ENCODE results near the gene GRIA4. TPM values are rescaled to one million over a fixed set of nuclear protein-coding genes. Genes with fewer than 3 reads are reported as not detected.

The GRIA4 gene
- total and polyA plus RNA-seq, 4 donors = not detected

DNA sequence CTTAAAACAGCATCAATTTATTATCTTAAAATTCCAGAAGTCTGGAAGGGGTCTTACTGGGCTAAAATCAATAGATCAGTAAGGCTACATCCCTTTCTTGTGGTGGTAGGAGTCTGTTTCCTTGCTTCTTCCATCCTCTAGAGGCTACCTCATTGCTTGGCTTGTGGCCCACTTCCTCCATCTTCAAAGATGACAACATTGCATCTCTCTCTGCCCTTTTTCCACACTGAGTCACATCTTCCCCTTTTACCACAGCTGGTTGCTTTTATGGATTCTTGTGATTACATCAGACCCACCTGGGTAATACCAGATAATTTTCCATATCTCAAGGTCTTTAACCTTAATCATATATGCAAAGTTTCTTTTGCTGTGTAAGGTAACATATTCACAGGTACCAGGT is 60.9 kb downstream of the GRIA4 start:
- Histone ChIP-seq H3K36me3 (ENCODE audit: control insufficient read depth in 4 of 4, insufficient read depth in 3 of 4, low read depth in 1 of 4, low read length in 3 of 4) (no peaks in the 10 kb centered on the region), H3K4me1 (ENCODE audit: control insufficient read depth in 4 of 4, insufficient read depth in 4 of 4, low read length in 3 of 4) (no peaks in the 10 kb centered on the region), H3K9ac (ENCODE audit: low read depth in 1 of 2, low read length in 2 of 2) (no peak overlapping the region), H3K4me3 (ENCODE audit: low read depth in 1 of 3, low read length in 3 of 3) (no peak overlapping the region), H3K27ac (ENCODE audit: low read depth in 1 of 2, low read length in 2 of 2) (no peak overlapping the region), H3K27me3 (ENCODE audit: control insufficient read depth in 4 of 4, insufficient read depth in 4 of 4, low read length in 3 of 4) (no peaks in the 10 kb centered on the region), H3K9me3 (ENCODE audit: control insufficient read depth in 4 of 4, low read length in 3 of 4) (no peaks in the 10 kb centered on the region)
- TF ChIP-seq JUND (IDR thresholded peaks at IDR 0.05) = no peak
- TF ChIP-seq, protein P1, sequence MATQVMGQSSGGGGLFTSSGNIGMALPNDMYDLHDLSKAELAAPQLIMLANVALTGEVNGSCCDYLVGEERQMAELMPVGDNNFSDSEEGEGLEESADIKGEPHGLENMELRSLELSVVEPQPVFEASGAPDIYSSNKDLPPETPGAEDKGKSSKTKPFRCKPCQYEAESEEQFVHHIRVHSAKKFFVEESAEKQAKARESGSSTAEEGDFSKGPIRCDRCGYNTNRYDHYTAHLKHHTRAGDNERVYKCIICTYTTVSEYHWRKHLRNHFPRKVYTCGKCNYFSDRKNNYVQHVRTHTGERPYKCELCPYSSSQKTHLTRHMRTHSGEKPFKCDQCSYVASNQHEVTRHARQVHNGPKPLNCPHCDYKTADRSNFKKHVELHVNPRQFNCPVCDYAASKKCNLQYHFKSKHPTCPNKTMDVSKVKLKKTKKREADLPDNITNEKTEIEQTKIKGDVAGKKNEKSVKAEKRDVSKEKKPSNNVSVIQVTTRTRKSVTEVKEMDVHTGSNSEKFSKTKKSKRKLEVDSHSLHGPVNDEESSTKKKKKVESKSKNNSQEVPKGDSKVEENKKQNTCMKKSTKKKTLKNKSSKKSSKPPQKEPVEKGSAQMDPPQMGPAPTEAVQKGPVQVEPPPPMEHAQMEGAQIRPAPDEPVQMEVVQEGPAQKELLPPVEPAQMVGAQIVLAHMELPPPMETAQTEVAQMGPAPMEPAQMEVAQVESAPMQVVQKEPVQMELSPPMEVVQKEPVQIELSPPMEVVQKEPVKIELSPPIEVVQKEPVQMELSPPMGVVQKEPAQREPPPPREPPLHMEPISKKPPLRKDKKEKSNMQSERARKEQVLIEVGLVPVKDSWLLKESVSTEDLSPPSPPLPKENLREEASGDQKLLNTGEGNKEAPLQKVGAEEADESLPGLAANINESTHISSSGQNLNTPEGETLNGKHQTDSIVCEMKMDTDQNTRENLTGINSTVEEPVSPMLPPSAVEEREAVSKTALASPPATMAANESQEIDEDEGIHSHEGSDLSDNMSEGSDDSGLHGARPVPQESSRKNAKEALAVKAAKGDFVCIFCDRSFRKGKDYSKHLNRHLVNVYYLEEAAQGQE (IDR thresholded peaks at IDR 0.05) = no peak
- no peak for DNase-seq (ENCODE audit: low spot score)

DNA sequence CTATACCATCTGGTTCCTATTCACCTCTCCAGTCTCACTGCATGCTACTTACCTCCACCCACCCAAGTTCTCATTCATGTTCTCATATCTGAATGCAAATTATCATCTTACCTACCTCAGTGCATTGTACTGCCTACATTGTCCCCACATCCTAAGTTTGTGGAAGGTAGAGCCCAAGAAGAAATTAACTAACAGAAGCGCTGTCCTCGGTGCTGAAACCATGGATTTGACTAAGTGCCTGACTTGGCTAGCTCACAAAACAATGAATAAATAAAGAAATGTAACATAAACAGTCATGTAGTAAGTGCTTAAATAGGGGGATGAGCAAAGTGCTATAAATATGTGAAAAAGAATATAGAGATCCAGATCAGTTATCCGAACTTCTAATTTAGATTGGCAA is 63.2 kb downstream of the GRIA4 start:
- no peak for TF ChIP-seq HNF4A (conservative IDR thresholded peaks at IDR 0.05)
- TF ChIP-seq, protein P1 (IDR thresholded peaks at IDR 0.05) = peak; percentile 98
- no peaks in the 10 kb centered on the region for H3K9me3 ChIP-seq (ENCODE audit: control insufficient read depth in 4 of 4, low read length in 3 of 4)
- no peak overlapping the region for H3K27ac ChIP-seq (ENCODE audit: low read depth in 1 of 2, low read length in 2 of 2)
- DNase-seq (ENCODE audit: low spot score) = peak; percentile 35
- no peaks in the 10 kb centered on the region for H3K4me1 ChIP-seq (ENCODE audit: control insufficient read depth in 4 of 4, insufficient read depth in 4 of 4, low read length in 3 of 4)
- no peak overlapping the region for H3K4me3 ChIP-seq (ENCODE audit: low read depth in 1 of 3, low read length in 3 of 3)
- no peaks in the 10 kb centered on the region for H3K27me3 ChIP-seq (ENCODE audit: control insufficient read depth in 4 of 4, insufficient read depth in 4 of 4, low read length in 3 of 4)
- H3K36me3 ChIP-seq (ENCODE audit: control insufficient read depth in 4 of 4, insufficient read depth in 3 of 4, low read depth in 1 of 4, low read length in 3 of 4) = no peaks in the 10 kb centered on the region
- 18% methylated on average over 3 of the region's 3 CpGs for WGBS
- H3K9ac ChIP-seq (ENCODE audit: low read depth in 1 of 2, low read length in 2 of 2) = no peak overlapping the region

DNA sequence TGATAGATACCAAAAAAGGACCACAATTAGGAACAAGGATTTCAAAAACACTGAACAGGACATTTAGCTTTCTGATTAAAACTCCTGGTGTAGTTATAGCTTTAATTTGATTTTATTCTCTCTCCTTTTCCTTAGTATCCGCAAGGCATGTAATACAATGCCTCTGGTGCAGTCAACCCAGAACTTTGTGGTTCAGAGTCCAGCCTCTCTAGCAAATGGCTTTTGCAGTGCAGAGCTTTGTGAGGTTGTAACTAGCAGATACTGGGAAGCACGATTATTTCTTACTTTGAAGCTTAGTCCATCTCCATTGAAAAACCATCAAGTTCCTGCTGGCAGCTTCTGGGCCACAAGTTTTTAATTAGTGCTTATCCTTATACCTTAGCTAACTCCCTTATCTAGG is 79.8 kb downstream of the GRIA4 start:
- Histone ChIP-seq H3K9me3 (ENCODE audit: control insufficient read depth in 4 of 4, low read length in 3 of 4) (no peaks in the 10 kb centered on the region), H3K9ac (ENCODE audit: low read depth in 1 of 2, low read length in 2 of 2) (no peak overlapping the region), H3K27me3 (ENCODE audit: control insufficient read depth in 4 of 4, insufficient read depth in 4 of 4, low read length in 3 of 4) (no peaks in the 10 kb centered on the region), H3K4me3 (ENCODE audit: low read depth in 1 of 3, low read length in 3 of 3) (no peak overlapping the region), H3K36me3 (ENCODE audit: control insufficient read depth in 4 of 4, insufficient read depth in 3 of 4, low read depth in 1 of 4, low read length in 3 of 4) (no peaks in the 10 kb centered on the region), H3K4me1 (ENCODE audit: control insufficient read depth in 4 of 4, insufficient read depth in 4 of 4, low read length in 3 of 4) (no peaks in the 10 kb centered on the region), H3K27ac (ENCODE audit: low read depth in 1 of 2, low read length in 2 of 2) (no peak overlapping the region)
- DNase-seq (ENCODE audit: low spot score) = no peak
- WGBS = 71% methylated on average over 2 of the region's 2 CpGs
- no peak for TF ChIP-seq TAF1 (conservative IDR thresholded peaks at IDR 0.05)
- no peak for TF ChIP-seq CTCF (IDR thresholded peaks at IDR 0.05; ENCODE audit: low read depth, low read length, missing input control)
- TF ChIP-seq, protein P2, sequence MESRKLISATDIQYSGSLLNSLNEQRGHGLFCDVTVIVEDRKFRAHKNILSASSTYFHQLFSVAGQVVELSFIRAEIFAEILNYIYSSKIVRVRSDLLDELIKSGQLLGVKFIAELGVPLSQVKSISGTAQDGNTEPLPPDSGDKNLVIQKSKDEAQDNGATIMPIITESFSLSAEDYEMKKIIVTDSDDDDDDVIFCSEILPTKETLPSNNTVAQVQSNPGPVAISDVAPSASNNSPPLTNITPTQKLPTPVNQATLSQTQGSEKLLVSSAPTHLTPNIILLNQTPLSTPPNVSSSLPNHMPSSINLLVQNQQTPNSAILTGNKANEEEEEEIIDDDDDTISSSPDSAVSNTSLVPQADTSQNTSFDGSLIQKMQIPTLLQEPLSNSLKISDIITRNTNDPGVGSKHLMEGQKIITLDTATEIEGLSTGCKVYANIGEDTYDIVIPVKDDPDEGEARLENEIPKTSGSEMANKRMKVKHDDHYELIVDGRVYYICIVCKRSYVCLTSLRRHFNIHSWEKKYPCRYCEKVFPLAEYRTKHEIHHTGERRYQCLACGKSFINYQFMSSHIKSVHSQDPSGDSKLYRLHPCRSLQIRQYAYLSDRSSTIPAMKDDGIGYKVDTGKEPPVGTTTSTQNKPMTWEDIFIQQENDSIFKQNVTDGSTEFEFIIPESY (IDR thresholded peaks at IDR 0.05) = no peak
- no peak for TF ChIP-seq FOXA2 (IDR thresholded peaks at IDR 0.05)
- no peak for TF ChIP-seq FOXA1 (IDR thresholded peaks at IDR 0.05)

Data from liver (tissue), 9 donors.